ENCODE results near the gene EPHA7.

EPHA7 gene

GRCh38 chr6:93419304-93420162, at the start of gene EPHA7:
Gene EPHA7 (minus strand): TSS chr6:93419559. CDS start chr6:93419341, 218 bp downstream.
- H3K27ac ChIP-seq: peak within 1 kb of the TSS; percentile 96
- no peak for TF ChIP-seq CTCF (IDR thresholded peaks at IDR 0.05)
- no peak for TF ChIP-seq ZFX (IDR thresholded peaks at IDR 0.05; ENCODE audit: borderline replicate concordance)

- H3K27ac ChIP-seq: no peak overlapping the region
- TF ChIP-seq ZFX (IDR thresholded peaks at IDR 0.05; ENCODE audit: borderline replicate concordance) (no peak), CTCF (IDR thresholded peaks at IDR 0.05) (no peak)
Measured at GRCh38 chr6:93468291-93468690, 48.9 kb upstream of the EPHA7 start.

- no peak for TF ChIP-seq ZFX (IDR thresholded peaks at IDR 0.05; ENCODE audit: borderline replicate concordance)
- TF ChIP-seq CTCF (IDR thresholded peaks at IDR 0.05): no peak
- no peak overlapping the region for H3K27ac ChIP-seq
Measured at GRCh38 chr6:93454533-93454932, 35.2 kb upstream of the EPHA7 start.

- H3K27ac ChIP-seq: no peak overlapping the region
- TF ChIP-seq ZFX (IDR thresholded peaks at IDR 0.05; ENCODE audit: borderline replicate concordance) (no peak), CTCF (IDR thresholded peaks at IDR 0.05) (no peak)
Measured at GRCh38 chr6:93453956-93454355, 34.6 kb upstream of the EPHA7 start.

GRCh38 chr6:93447874-93448273, 28.5 kb upstream of the EPHA7 start:
- TF ChIP-seq ZFX (IDR thresholded peaks at IDR 0.05; ENCODE audit: borderline replicate concordance) (no peak), CTCF (IDR thresholded peaks at IDR 0.05) (no peak)
- no peak overlapping the region for H3K27ac ChIP-seq

- H3K27ac ChIP-seq: no peak overlapping the region
- TF ChIP-seq CTCF (IDR thresholded peaks at IDR 0.05): no peak
- no peak for TF ChIP-seq ZFX (IDR thresholded peaks at IDR 0.05; ENCODE audit: borderline replicate concordance)
Measured at GRCh38 chr6:93437491-93437890, 18.1 kb upstream of the EPHA7 start.

- H3K27ac ChIP-seq: no peak overlapping the region
- TF ChIP-seq CTCF (IDR thresholded peaks at IDR 0.05) (no peak), ZFX (IDR thresholded peaks at IDR 0.05; ENCODE audit: borderline replicate concordance) (no peak)
Measured at GRCh38 chr6:93433592-93433991, 14.2 kb upstream of the EPHA7 start.
